ENCODE results near the gene PTPN11.

DNA sequence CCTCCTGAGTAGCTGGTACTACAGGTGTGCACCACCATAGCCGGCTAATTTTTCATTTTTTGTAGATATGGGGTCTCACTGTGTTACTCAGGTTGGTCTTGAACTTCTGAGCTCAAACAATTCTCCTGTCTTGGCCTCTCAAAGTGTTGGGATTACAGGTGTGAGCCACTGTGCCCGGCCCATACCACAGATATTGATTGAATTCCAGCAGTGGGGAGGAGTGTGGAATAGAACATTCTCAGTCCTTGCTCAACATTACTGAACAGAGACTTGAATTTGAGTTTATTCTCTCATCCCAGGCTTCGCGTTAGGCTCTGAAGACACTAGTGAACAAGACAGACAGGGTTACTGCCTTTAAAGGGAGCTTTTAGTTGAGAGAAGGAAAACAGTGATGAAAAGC is 39.6 kb downstream of the PTPN11 start:
- TF ChIP-seq CTCF (optimal IDR thresholded peaks at IDR 0.05 in 1 of 3, IDR thresholded peaks at IDR 0.05 in 1 of 3, conservative IDR thresholded peaks at IDR 0.05 in 1 of 3; ENCODE audit: extremely low read depth in 1 of 3, insufficient read depth in 2 of 3, low read length in 3 of 3) = no peak
- no peak for TF ChIP-seq EZH2 (IDR thresholded peaks at IDR 0.05; ENCODE audit: low read length)
